ENCODE results near the gene SEMA3A.

SEMA3A gene

DNA sequence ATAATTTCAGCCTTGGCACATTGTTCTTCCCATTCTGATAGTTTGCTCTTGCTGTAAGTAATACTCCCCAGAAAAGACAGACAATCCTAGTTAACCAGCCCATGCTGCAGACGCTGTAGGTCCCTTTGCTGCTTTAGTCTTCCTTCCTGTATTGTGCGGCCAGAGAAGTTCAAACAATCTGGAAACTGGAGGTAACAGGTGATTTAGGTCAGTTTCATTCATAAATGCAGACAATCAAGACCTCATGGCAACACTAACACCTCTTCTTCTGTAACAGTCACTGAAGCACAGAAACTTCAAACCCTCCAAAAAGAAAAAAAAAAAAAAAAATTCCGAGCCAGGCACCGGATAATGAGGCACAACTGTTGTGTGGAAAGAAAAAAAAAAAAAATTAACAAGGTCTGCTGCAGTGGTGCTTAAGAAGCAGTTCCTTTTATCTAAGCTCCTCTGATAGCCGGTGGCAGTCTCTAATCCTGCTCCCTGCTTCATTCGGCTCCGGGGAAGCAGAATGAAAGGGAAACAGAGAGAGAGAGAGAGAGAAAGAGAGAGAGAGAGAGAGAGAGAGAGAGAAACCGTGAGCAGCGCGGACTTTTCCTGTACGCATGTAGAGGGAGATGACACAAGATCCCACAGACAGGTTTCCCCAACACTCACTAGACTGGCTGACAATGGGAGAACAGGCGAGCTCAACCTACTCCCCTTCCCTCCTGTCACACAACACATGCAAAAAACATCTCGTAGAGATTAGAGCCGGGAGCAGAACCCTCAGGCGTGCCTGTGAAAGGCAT, at the start of gene SEMA3A:
Gene SEMA3A (minus strand): TSS at position 306 of the 788 bp plus-strand sequence. CDS start 203 bp downstream, at position 103.
- TF ChIP-seq, protein P1, sequence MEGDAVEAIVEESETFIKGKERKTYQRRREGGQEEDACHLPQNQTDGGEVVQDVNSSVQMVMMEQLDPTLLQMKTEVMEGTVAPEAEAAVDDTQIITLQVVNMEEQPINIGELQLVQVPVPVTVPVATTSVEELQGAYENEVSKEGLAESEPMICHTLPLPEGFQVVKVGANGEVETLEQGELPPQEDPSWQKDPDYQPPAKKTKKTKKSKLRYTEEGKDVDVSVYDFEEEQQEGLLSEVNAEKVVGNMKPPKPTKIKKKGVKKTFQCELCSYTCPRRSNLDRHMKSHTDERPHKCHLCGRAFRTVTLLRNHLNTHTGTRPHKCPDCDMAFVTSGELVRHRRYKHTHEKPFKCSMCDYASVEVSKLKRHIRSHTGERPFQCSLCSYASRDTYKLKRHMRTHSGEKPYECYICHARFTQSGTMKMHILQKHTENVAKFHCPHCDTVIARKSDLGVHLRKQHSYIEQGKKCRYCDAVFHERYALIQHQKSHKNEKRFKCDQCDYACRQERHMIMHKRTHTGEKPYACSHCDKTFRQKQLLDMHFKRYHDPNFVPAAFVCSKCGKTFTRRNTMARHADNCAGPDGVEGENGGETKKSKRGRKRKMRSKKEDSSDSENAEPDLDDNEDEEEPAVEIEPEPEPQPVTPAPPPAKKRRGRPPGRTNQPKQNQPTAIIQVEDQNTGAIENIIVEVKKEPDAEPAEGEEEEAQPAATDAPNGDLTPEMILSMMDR (IDR thresholded peaks at IDR 0.05): no peak

DNA sequence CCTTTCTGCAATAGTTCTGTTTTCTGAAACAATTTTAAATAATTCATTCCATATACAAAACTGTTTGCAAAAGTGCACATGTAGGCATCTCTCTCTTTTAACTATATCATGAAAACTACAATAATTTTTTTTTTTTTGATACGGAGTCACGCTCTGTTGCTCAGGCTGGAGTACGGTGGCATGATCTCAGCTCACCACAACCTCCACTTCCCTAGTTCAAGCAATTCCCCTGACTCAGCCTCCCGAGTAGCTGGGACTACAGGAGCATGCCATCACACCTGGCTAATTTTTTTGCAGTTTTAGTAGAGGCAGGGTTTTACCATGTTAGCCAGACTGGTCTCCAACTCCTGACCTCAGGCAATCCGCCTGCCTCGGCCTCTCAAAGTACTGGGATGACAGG, 44.0 kb upstream of the SEMA3A start:
- TF ChIP-seq, protein P1 (IDR thresholded peaks at IDR 0.05): no peak

DNA sequence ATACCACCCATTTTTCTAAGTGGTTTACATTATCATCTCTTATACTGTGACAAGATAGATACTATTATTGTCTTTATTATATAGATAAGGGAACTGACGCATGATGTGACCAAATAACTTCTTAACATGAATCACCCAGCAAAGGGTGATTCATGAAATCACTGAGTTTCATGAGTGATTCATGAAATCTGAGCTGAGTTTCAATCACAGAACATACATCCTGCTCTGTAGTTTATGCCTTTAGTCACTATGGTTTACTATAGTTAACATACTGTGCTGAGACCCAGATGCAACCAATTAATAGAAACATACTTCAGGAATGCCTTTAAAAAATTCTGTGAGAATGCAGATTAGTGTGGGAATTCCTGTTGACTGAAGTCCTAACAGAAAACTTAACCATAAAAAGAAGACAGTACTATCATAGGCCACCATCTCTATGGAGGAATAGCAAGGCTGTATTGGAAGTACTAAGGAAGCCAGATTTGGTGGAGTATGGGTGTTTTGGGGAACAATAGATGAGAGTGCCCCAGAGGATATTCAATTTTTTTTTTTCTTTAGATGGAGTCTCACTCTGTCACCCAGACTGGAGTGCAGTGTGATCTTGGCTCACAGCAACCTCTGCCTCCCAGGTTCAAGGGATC, 43.1 kb upstream of the SEMA3A start:
- TF ChIP-seq, protein P1 (IDR thresholded peaks at IDR 0.05): no peak

DNA sequence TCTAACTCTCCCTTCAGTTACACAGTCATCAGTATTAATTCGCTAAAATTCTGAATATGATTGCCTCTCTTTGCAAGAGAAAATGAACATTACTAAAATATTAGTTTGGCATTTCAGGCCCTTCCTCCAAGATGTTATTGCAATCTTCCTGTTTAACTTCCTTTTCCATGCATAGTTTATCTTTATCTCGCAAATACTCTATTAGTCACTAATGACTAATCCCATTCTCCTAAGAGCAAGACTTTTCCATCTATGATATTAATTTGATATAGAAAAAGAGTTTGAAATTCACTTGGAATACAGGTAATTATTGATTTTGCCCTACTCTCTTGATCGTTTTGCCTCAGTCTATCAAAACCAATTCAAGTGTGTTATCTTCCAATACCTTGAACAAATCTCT, 41.8 kb upstream of the SEMA3A start:
- TF ChIP-seq, protein P1 (IDR thresholded peaks at IDR 0.05): no peak

DNA sequence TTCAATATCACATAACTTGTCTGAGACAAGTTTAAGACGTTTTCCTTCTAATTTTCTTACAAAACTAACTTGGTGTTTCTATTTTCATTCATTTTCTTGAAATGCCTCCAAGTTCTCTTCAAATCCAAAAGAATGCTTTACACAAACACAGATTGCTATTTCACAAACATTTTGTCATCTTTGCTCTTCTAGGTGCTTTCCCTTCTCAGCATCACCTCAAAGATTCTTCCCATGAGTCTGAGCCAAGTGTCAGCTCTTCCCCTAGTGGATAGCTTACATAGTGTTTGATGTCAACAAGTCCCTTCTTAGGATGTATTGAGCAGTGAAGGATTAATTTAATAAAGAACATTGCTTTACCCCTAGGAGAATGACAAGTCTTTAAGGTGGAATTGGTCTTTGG, 38.1 kb upstream of the SEMA3A start:
- TF ChIP-seq, protein P1 (IDR thresholded peaks at IDR 0.05): no peak

DNA sequence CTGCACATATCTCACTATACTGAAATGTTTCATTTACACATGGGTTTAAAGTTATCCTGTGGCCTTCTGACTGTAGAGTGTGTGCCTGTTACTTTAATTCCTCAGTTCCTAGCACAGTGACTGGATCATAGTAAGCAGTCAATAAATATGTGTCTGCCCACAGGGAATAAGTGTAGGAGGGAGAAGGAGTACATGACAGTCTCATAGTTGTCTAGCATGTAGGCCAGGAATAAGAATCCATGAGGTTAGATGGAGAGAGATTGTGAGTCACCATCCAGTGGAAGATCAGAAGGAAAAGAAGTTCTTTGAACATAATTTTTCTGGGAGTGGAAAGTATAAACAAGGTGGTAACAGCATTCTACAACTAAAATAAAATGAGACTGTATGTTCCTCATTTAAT, 36.6 kb upstream of the SEMA3A start:
- TF ChIP-seq, protein P1 (IDR thresholded peaks at IDR 0.05): no peak

DNA sequence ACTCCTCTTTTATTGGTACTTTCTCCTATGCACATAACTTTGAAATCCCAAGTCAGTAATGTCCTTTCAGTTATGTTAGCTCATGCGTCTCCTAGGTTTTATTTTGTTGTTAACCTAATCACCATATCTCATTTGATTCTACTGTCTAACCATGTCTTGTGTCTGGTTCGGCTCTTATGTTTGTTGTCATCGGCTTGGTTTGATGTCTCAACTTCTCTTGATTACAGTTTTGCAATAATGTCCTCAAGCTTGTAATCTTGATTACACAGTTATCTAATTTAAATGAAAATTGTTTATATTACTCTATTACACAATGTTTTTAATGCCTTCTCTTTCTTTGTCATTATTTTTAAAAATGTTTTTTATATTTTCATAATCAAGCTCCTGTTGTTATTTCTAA, 35.9 kb upstream of the SEMA3A start:
- TF ChIP-seq, protein P1 (IDR thresholded peaks at IDR 0.05): no peak

Measured in LNCAP (cell line).